Esophagus squamous epithelium (tissue), 5 donors: ENCODE data around the gene CNTROB. TPM values are rescaled to one million over a fixed set of nuclear protein-coding genes. Genes with fewer than 3 reads are reported as not detected.
A peak's percentile ranks its signal among the peaks of the same experiment; 100 is the strongest.

Source experiments
- DNase-seq: peaks from one replicate; lab custom pipeline; 2025; lab: John Stamatoyannopoulos, UW
- H3K27ac ChIP-seq, 4 donors: fragments of 200-600 bp; sonication (generic); one replicate each; pipeline ENCODE4 v1.5.1; 2016 to 2019; ENCODE audit warnings: mild to moderate bottlenecking in 1 of 4
- H3K27me3 ChIP-seq, 4 donors: fragments of 200-600 bp; sonication (generic); 1 replicate in 3 of 4; 2 replicates in 1 of 4; pipeline versions ENCODE4 v1.5.1 to v1.6.0; 2017 to 2021; ENCODE audit warnings: antibody characterized with exemption in 1 of 4
- H3K36me3 ChIP-seq, 3 donors: fragments of 200-600 bp; sonication (generic); one replicate each; pipeline ENCODE4 v1.5.1; 2016 to 2019
- H3K4me1 ChIP-seq, 3 donors: fragments of 200-600 bp; sonication (generic); one replicate each; pipeline ENCODE4 v1.5.1; 2017 to 2019
- H3K4me3 ChIP-seq, 4 donors: fragments of 200-600 bp; sonication (generic); 1 replicate in 3 of 4; 2 replicates in 1 of 4; pipeline ENCODE4 v1.5.1; 2016 to 2019; ENCODE audit warnings: mild to moderate bottlenecking in 2 of 4, moderate library complexity in 1 of 4
- H3K9me3 ChIP-seq, 3 donors: fragments of 200-600 bp; sonication (generic); one replicate each; pipeline ENCODE4 v1.5.1; 2016 to 2019
- POLR2A ChIP-seq, 4 donors: fragments of 450-650 bp; IDR thresholded peaks; one replicate each; pipeline ENCODE4 v1.6.1; 2017; ENCODE audit warnings: antibody characterized with exemption in 4 of 4, mild to moderate bottlenecking in 4 of 4, moderate library complexity in 3 of 4
- WGBS, 2 donors: methylation state at CpG; one replicate each; pipeline ENCODE4 v1.1.5; 2018; 5-methylcytosine and 5-hydroxymethylcytosine counted together
- intact Hi-C: fragments of 100-400 bp; cut with DNase I; formaldehyde crosslinking; loops from one replicate; pipeline ENCODE4 v1.15.0; 2022
- total RNA-seq, 4 donors: library from RNA; depleted of rRNA; stranded (reverse); fragments of >200 nt; gene quantifications; one replicate each; pipeline ENCODE4 v1.1.0, GENCODE V29; 2016
- TF ChIP-seq, protein P1 (sequence below), 6 experiments: fragments of 450-650 bp in 4 of 6; fragments of 200-600 bp in 2 of 6; sonication (generic) in 2 of 6; IDR thresholded peaks; one replicate each; pipeline ENCODE4 v1.5.1; 2016 to 2019; ENCODE audit warnings: antibody characterized with exemption in 6 of 6, mild to moderate bottlenecking in 4 of 6, moderate library complexity in 4 of 6
- donor health status: DM: yes; HTN: yes; CAD: no.

The CNTROB gene
- total RNA-seq, 4 donors from 2014 or later, result 12.4 to 21.4 (median 13.5) TPM

DNA sequence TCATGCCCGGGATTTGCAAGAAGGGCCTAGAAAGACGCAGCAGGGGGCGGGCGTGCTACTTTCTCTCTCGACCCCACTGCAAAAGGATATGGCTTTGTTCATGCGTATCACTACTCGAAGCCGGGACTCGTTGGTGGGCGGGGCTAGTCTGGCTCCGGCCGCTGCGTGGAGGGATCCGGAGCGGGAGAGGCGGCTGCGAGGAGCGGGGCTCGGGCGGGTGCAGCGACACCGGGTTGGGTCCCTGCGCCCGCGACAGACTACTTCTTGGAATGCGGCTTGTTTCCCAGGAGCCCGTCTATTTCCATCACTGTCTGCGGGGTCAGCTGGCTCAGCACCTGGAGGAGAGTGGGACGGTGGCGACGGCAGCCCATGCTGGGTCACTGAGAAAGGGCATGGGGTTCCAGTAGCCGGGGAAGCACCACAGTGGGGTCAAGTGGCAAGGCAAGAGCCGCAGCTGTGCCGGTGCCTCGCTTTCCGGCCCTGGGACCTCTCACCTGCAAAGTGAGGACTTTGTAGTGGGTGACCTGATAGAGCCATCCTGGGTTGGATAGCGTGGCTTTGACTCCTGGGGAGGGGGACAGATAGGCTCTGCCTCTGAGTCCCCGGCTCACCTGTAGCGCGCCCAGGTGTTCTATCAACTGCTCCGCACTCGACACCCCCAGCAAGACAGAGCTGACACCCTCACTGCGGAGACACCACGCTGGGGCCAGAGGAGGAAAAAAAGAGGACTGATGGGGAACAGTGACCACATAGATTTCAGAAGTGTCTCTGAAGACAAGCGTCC lies 9.0 kb upstream of the CNTROB start:
- H3K27me3 ChIP-seq, result no peaks in the 10 kb centered on the region
- TF ChIP-seq POLR2A (IDR thresholded peaks at IDR 0.05), result peak in 1 of 4 donors; percentile 64
- TF ChIP-seq, protein P1, sequence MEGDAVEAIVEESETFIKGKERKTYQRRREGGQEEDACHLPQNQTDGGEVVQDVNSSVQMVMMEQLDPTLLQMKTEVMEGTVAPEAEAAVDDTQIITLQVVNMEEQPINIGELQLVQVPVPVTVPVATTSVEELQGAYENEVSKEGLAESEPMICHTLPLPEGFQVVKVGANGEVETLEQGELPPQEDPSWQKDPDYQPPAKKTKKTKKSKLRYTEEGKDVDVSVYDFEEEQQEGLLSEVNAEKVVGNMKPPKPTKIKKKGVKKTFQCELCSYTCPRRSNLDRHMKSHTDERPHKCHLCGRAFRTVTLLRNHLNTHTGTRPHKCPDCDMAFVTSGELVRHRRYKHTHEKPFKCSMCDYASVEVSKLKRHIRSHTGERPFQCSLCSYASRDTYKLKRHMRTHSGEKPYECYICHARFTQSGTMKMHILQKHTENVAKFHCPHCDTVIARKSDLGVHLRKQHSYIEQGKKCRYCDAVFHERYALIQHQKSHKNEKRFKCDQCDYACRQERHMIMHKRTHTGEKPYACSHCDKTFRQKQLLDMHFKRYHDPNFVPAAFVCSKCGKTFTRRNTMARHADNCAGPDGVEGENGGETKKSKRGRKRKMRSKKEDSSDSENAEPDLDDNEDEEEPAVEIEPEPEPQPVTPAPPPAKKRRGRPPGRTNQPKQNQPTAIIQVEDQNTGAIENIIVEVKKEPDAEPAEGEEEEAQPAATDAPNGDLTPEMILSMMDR (IDR thresholded peaks at IDR 0.05), result no peak
- DNase-seq, result no peak
- H3K4me3 ChIP-seq, result peak overlapping the region; percentile 34 to 68 (median 50)
- H3K9me3 ChIP-seq, result no peaks in the 10 kb centered on the region
- intact Hi-C loops, result no loop called here
- H3K36me3 ChIP-seq, result no peaks in the 10 kb centered on the region
- 25 to 28% methylated on average over 15 to 18 of the region's 45 CpGs for WGBS, 2 donors
- H3K27ac ChIP-seq, result peak overlapping the region; percentile 49 to 81 (median 75)
- H3K4me1 ChIP-seq, result peaks cover 11 to 15% (median 14%) of the 10 kb centered on the region in 3 donors

DNA sequence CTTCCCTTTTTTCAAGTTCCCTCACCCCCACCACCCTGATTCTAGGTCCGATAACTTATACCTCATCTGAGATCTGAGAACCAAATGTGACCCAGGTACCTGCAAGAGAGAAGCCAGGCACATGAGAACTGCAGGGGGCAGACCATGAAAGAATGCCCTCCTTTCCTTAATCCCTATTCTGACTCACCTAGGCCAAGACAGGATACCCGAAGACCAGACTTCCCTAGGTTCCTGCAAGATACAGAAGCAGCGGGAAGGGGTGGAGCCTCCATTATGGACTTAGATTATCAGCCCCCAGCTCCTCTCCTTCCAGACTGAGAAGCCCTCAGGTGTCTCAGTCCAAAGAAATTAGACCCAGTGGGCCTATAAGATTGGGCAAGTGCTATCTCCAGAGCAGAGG lies 4.4 kb upstream of the CNTROB start:
- DNase-seq, result no peak
- no peak overlapping the region for H3K27ac ChIP-seq
- peaks cover 0 to 8% (median 0%) of the 10 kb centered on the region in 3 donors for H3K36me3 ChIP-seq
- peaks cover 0 to 4% (median 0%) of the 10 kb centered on the region in 4 donors for H3K27me3 ChIP-seq
- TF ChIP-seq, protein P1 (IDR thresholded peaks at IDR 0.05), result no peak
- TF ChIP-seq POLR2A (IDR thresholded peaks at IDR 0.05), result no peak
- 56 to 73% methylated on average over 2 to 3 of the region's 3 CpGs for WGBS, 2 donors
- intact Hi-C loops, result no loop called here
- no peaks in the 10 kb centered on the region for H3K9me3 ChIP-seq
- peaks cover 14 to 38% (median 27%) of the 10 kb centered on the region in 3 donors for H3K4me1 ChIP-seq
- H3K4me3 ChIP-seq, result no peak overlapping the region

DNA sequence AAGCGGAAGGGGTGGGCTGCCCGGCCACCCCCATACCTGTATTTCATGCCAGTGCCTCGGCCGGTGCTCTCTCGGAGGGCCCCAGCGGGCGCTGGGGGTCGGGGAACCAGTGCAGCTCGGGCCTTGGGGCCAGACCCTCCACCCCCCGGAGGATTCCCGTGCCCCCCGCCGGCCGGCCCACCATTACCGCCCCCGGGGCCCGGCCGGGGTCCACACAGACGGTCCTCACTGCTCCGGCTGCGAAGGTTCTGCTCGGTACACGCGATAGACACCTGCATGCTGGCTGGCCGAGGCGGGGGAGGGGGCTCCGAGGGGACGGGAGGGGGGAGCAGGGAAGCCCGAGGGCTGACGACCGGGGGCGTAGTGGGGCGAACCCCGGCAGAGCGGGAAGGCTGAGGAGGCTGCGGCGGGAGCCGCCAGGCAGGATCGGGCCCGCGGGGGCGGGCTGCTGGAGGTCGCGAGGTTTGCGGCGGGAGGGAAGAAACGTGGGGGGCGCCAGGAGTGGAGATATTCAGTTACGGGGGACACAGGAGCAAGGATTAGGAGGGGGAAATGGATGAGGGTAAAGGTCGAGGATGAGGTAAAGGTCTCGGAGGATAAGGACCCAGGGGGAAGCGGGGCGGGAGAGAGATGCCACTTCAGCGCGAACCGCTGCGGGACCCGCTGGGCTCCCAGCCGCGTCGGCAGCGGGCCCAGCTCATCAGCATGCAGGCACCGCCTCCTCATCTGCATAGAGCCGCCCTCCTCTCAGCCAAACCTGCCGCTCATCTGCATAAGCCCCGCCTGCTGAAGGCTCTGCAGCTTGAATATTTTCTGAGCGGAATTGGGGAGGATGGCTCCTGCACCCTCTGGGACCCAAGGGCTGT lies 2.6 kb upstream of the CNTROB start, which contains the start of gene KCNAB3:
Gene KCNAB3, minus strand, starts transcription at position 699 of the 866 bp plus-strand sequence. Its CDS starts 421 bp downstream, at position 278.
- 49 to 54% methylated on average over 32 to 36 of the region's 67 CpGs for WGBS, 2 donors
- Histone ChIP-seq H3K4me3 (peak within 1 kb of the TSS; percentile 13 to 52 (median 28)), H3K27me3 (peaks cover 0 to 4% (median 0%) of the 10 kb centered on the region in 4 donors), H3K9me3 (no peaks in the 10 kb centered on the region), H3K36me3 (peaks cover 0 to 8% (median 0%) of the 10 kb centered on the region in 3 donors), H3K4me1 (peaks cover 19 to 47% (median 28%) of the 10 kb centered on the region in 3 donors), H3K27ac (no peak within 1 kb of the TSS)
- intact Hi-C loops, result no loop called here
- TF ChIP-seq, protein P1 (IDR thresholded peaks at IDR 0.05), result no peak
- TF ChIP-seq POLR2A (IDR thresholded peaks at IDR 0.05), result no peak
- no peak for DNase-seq

DNA sequence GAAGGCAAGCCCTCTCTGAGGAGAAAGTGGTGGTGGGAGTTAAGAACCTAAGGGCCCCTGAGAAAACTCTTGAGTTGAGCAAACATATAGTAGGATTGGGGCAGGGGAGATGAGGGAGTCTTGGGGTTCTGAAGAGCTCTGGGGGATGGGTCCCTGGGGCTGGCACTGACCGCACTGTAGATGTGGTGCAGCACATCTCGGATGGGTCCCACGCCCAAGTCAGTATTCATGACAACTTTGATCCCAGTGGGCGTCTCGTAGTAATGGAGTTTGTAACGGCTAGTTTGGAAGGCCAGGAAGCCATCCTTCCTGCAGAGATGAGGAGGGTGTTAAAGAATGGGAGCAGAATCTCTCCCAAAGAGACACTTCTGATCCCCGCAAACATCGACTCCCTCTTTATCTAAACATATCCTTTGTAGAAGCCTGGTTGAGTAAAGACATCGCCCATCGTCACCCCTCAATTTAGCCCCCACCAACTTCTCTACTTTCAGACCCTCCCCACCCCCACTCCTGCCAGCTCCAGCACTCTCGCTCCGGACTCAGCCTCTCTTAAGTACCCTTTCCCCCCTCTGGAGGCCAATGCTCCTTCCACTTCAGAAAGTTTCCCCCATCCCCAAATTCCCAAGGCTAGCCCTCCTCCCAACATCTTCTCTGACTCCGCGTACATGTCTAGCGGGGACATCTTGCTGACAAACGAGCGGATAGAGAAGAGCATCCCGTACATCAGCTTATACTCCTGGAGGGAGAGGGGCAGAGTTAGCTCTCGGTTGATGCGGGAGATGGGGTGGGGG lies 970 bp upstream of the CNTROB start:
- DNase-seq, result no peak
- peak overlapping the region; percentile 68 to 87 (median 82) for H3K4me3 ChIP-seq
- peaks cover 0 to 4% (median 0%) of the 10 kb centered on the region in 4 donors for H3K27me3 ChIP-seq
- peak overlapping the region; percentile 86 to 94 (median 90) for H3K27ac ChIP-seq
- no peaks in the 10 kb centered on the region for H3K9me3 ChIP-seq
- intact Hi-C loops, result no loop called here
- 34 to 50% methylated on average over 15 to 20 of the region's 20 CpGs for WGBS, 2 donors
- H3K36me3 ChIP-seq, result peaks cover 0 to 24% (median 0%) of the 10 kb centered on the region in 3 donors
- no peak for TF ChIP-seq POLR2A (IDR thresholded peaks at IDR 0.05)
- TF ChIP-seq, protein P1 (IDR thresholded peaks at IDR 0.05), result no peak
- H3K4me1 ChIP-seq, result peaks cover 19 to 53% (median 28%) of the 10 kb centered on the region in 3 donors
